Muscle layer of duodenum (tissue), 2 donors: ENCODE results near the gene NCAM1.
"Not testable (repeated sequence)": the region's sequence is repeated elsewhere in the genome, so short reads cannot be mapped to it uniquely, and the experiment has no call there.

Experiments
- H3K27ac ChIP-seq: one replicate; pipeline ENCODE4 v1.7.0; 2013; ENCODE audit warnings: mild to moderate bottlenecking, low read length
- H3K27me3 ChIP-seq: one replicate; pipeline ENCODE4 v1.7.0; 2013; ENCODE audit warnings: low read depth, mild to moderate bottlenecking, control low read depth, low read length
- H3K36me3 ChIP-seq, 2 donors: one replicate each; pipeline ENCODE4 v1.7.0; 2013; ENCODE audit warnings: low read length in 2 of 2, control low read depth in 1 of 2, mild to moderate bottlenecking in 1 of 2; ENCODE audit not compliant: insufficient read depth in 2 of 2, control insufficient read depth in 1 of 2
- H3K4me1 ChIP-seq, 2 donors: one replicate each; pipeline ENCODE4 v1.7.0; 2013; ENCODE audit warnings: low read length in 2 of 2, mild to moderate bottlenecking in 2 of 2, control low read depth in 1 of 2, moderate library complexity in 1 of 2; ENCODE audit not compliant: insufficient read depth in 2 of 2, control insufficient read depth in 1 of 2
- H3K4me3 ChIP-seq, 2 donors: one replicate each; pipeline ENCODE4 v1.7.0; 2013; ENCODE audit warnings: low read length in 2 of 2, low read depth in 1 of 2, mild to moderate bottlenecking in 1 of 2
- H3K9me3 ChIP-seq, 2 donors: one replicate each; pipeline ENCODE4 v1.7.0; 2013; ENCODE audit warnings: low read length in 2 of 2, control low read depth in 1 of 2, mild to moderate bottlenecking in 1 of 2; ENCODE audit not compliant: control insufficient read depth in 1 of 2
- donor health status: healthy.

NCAM1 gene

GRCh38 chr11:113286009-113286408 is 324.8 kb downstream of the NCAM1 start:
- no peak overlapping the region for H3K27ac ChIP-seq
- no peaks in the 10 kb centered on the region for H3K27me3 ChIP-seq
- H3K4me1 ChIP-seq: peaks cover 0 to 7% of the 10 kb centered on the region in 2 donors
- H3K36me3 ChIP-seq: no peaks in the 10 kb centered on the region
- no peaks in the 10 kb centered on the region for H3K9me3 ChIP-seq
- H3K4me3 ChIP-seq: no peak overlapping the region

- Histone ChIP-seq H3K36me3 (no peaks in the 10 kb centered on the region), H3K4me1 (peaks cover 0 to 7% of the 10 kb centered on the region in 2 donors), H3K27ac (no peak overlapping the region), H3K9me3 (no peaks in the 10 kb centered on the region), H3K4me3 (no peak overlapping the region), H3K27me3 (no peaks in the 10 kb centered on the region)
Measured at GRCh38 chr11:113286509-113287497, 325.6 kb downstream of the NCAM1 start.

DNA sequence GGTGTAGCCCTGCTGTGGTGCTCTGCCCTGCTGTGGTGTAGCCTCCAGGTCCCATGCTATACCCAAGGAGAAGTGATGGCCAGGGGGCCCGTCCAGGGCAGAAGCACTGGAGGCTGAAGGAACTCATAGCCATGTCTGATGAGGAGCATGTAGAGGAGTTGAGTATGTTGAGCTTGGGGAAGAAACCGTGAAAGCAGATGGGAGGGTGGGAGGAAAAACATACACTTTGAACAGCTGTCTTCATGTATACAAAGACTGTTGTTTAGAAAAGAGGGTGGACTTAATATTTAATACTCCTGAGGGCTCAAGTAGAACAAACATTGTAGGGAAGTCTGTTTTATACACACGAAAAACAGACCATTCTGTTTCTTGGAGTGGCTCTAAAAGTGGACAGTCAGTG is 326.6 kb downstream of the NCAM1 start:
- no peak overlapping the region for H3K27ac ChIP-seq
- no peaks in the 10 kb centered on the region for H3K36me3 ChIP-seq
- H3K27me3 ChIP-seq: no peaks in the 10 kb centered on the region
- H3K4me1 ChIP-seq: peaks cover 0 to 7% of the 10 kb centered on the region in 2 donors
- H3K9me3 ChIP-seq: no peaks in the 10 kb centered on the region
- no peak overlapping the region for H3K4me3 ChIP-seq

GRCh38 chr11:113288286-113288863 is 327.2 kb downstream of the NCAM1 start:
- Histone ChIP-seq H3K27me3 (no peaks in the 10 kb centered on the region), H3K4me1 (peaks cover 0 to 7% of the 10 kb centered on the region in 2 donors), H3K36me3 (no peaks in the 10 kb centered on the region), H3K4me3 (no peak overlapping the region), H3K9me3 (no peaks in the 10 kb centered on the region), H3K27ac (no peak overlapping the region)

GRCh38 chr11:113289431-113290187 is 328.4 kb downstream of the NCAM1 start:
- Histone ChIP-seq H3K27ac (no peak overlapping the region), H3K36me3 (no peaks in the 10 kb centered on the region), H3K4me1 (peaks cover 0 to 7% of the 10 kb centered on the region in 2 donors), H3K27me3 (no peaks in the 10 kb centered on the region), H3K4me3 (no peak overlapping the region), H3K9me3 (no peaks in the 10 kb centered on the region)

- Histone ChIP-seq H3K4me1 (no peaks in the 10 kb centered on the region), H3K9me3 (no peaks in the 10 kb centered on the region), H3K4me3 (no peak overlapping the region), H3K36me3 (no peaks in the 10 kb centered on the region), H3K27ac (no peak overlapping the region), H3K27me3 (no peaks in the 10 kb centered on the region)
Measured at GRCh38 chr11:113293936-113294335, 332.7 kb downstream of the NCAM1 start.

- H3K4me1 ChIP-seq: no peaks in the 10 kb centered on the region
- peaks cover 0 to 2% of the 10 kb centered on the region in 2 donors for H3K9me3 ChIP-seq
- no peak overlapping the region for H3K27ac ChIP-seq
Measured at GRCh38 chr11:113295993-113296392, 334.8 kb downstream of the NCAM1 start.

DNA sequence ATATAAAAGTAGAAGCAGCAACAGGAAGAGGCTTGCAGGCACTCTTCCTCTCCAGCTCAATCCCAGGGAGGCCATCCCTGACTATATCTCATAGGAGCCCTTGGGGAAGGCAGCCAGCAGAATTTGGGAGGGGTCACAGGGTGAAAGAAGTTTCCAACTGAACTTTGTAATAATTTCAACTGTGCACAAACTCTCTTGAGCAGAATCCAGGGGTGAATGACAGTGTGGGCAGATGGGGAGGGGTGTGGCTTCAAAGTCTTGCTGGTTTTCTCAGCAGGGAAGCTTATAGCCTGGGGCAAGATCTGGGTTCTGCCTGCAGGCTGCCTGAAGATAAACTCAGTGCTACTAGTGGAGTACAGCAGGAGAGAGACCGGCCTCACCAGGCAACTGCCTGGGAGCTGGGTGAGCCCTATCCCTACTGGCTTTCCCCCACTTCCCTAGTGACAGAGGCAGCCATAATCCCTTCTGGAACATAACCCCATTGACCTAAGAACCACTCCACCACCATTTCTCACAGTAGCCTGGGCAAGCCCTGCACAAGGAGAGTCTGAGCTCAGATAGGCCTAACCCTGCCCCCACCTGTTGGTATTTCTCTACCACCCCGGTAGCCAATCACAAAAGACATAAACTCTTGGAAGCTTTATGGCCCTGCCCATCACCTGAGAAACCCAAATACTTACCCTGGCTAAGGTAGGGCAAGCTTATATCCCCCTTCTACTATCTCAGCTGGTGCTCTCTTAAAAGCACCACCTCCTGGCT is 335.4 kb downstream of the NCAM1 start:
- H3K4me1 ChIP-seq: no peaks in the 10 kb centered on the region
- no peak overlapping the region for H3K4me3 ChIP-seq
- peaks cover 0 to 2% of the 10 kb centered on the region in 2 donors for H3K9me3 ChIP-seq
- no peaks in the 10 kb centered on the region for H3K36me3 ChIP-seq
- H3K27me3 ChIP-seq: no peaks in the 10 kb centered on the region
- no peak overlapping the region for H3K27ac ChIP-seq

More at GRCh38 chr11:113295993-113296392, 334.8 kb downstream of the NCAM1 start:
- no peaks in the 10 kb centered on the region for H3K27me3 ChIP-seq
- no peak overlapping the region for H3K4me3 ChIP-seq
- no peaks in the 10 kb centered on the region for H3K36me3 ChIP-seq

- not testable (repeated sequence) for H3K4me1 ChIP-seq, H3K27ac ChIP-seq, H3K36me3 ChIP-seq, H3K27me3 ChIP-seq, H3K4me3 ChIP-seq, H3K9me3 ChIP-seq
Measured at GRCh38 chr11:113298496-113298895, 337.3 kb downstream of the NCAM1 start.

DNA sequence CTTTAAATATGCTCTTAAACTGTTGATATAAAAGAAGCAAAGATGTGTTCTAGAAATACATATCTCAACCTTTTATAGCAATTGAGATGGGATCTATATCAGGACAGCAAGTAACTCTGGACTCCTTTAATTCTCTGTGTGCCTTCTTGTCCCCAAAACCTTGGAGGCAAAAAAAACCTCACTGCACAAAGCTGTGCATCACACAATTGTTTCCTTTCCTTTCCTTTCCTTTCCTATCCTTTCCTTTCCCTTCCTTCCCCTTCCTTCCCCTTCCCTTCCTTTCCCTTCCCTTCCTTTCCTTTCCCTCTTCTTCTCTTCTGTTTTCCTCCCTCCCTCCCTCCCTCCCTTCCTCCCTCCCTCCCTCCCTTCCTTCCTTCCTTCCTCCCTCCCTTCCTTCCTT is 343.7 kb downstream of the NCAM1 start:
- H3K4me1 ChIP-seq: no peaks in the 10 kb centered on the region
- no peak overlapping the region for H3K27ac ChIP-seq
- H3K27me3 ChIP-seq: no peaks in the 10 kb centered on the region
- no peak overlapping the region for H3K4me3 ChIP-seq
- no peaks in the 10 kb centered on the region for H3K9me3 ChIP-seq
- no peaks in the 10 kb centered on the region for H3K36me3 ChIP-seq
